ENCODE data around the gene VAMP7.
"Not testable (repeated sequence)": the region's sequence is repeated elsewhere in the genome, so short reads cannot be mapped to it uniquely, and the experiment has no call there.

Gene VAMP7

GRCh38 chrX:155971658-155972057, 90.5 kb downstream of the VAMP7 start:
- DNase-seq: peak; percentile 0
- in situ Hi-C loops (cut with HindIII; ENCODE audit: low pct_ligation_motif_present, low pct_unique_long_range_greater_than_20kb, low sequenced_read_pairs): not testable (repeated sequence)

- in situ Hi-C loops (cut with HindIII; ENCODE audit: low pct_ligation_motif_present, low pct_unique_long_range_greater_than_20kb, low sequenced_read_pairs); DNase-seq: not testable (repeated sequence)
Observed at GRCh38 chrX:155972241-155972640, 91.1 kb downstream of the VAMP7 start.

GRCh38 chrX:155983326-155983725, 102.2 kb downstream of the VAMP7 start:
- in situ Hi-C loops (cut with HindIII; ENCODE audit: low pct_ligation_motif_present, low pct_unique_long_range_greater_than_20kb, low sequenced_read_pairs): no loop called here
- DNase-seq: no peak

GRCh38 chrX:155985208-155985607, 104.1 kb downstream of the VAMP7 start:
- in situ Hi-C loops (cut with HindIII; ENCODE audit: low pct_ligation_motif_present, low pct_unique_long_range_greater_than_20kb, low sequenced_read_pairs): no loop called here
- DNase-seq: no peak

GRCh38 chrX:155986995-155987394, 105.8 kb downstream of the VAMP7 start:
- DNase-seq; in situ Hi-C loops (cut with HindIII; ENCODE audit: low pct_ligation_motif_present, low pct_unique_long_range_greater_than_20kb, low sequenced_read_pairs): not testable (repeated sequence)

- DNase-seq: no peak
- in situ Hi-C loops (cut with HindIII; ENCODE audit: low pct_ligation_motif_present, low pct_unique_long_range_greater_than_20kb, low sequenced_read_pairs): no loop called here
Observed at GRCh38 chrX:155988859-155989258, 107.7 kb downstream of the VAMP7 start.
